Transverse colon (tissue), 3 donors: ENCODE measurements around the gene CALML4.

ENCODE experiments used
- CTCF ChIP-seq, 5 experiments: fragments of 200-600 bp in 3 of 5; fragments of 450-650 bp in 2 of 5; sonication (generic) in 3 of 5; IDR thresholded peaks; 1 replicate in 2 of 5; 2 replicates in 3 of 5; pipeline ENCODE4 v1.5.1; 2016 to 2017; ENCODE audit warnings: antibody characterized with exemption in 5 of 5, inconsistent platforms in 3 of 5, mild to moderate bottlenecking in 2 of 5, moderate library complexity in 1 of 5
- POLR2A ChIP-seq: fragments of 450-650 bp; IDR thresholded peaks from one replicate; pipeline ENCODE4 v1.6.1; 2016; ENCODE audit warnings: antibody characterized with exemption, mild to moderate bottlenecking, moderate library complexity

- no peak for TF ChIP-seq POLR2A
- peak; percentile 68 to 82 (median 73) for TF ChIP-seq CTCF (IDR thresholded peaks at IDR 0.05)
Observed at GRCh38 chr15:68154923-68155559, 50.1 kb downstream of the CALML4 start.
